ENCODE results near the gene MICAL2.
A peak's percentile ranks its signal among the peaks of the same experiment; 100 is the strongest.

Gene MICAL2

GRCh38 chr11:12274056-12274455, 163.7 kb downstream of the MICAL2 start:
- DNase-seq = peak in 1 of 14 donors; percentile 95

- no peak for DNase-seq
Measured at GRCh38 chr11:12274558-12275197, 164.3 kb downstream of the MICAL2 start.

- DNase-seq = no peak
Measured at GRCh38 chr11:12275818-12276217, 165.4 kb downstream of the MICAL2 start.

GRCh38 chr11:12276356-12276755, 166.0 kb downstream of the MICAL2 start:
- DNase-seq = no peak

- no peak for DNase-seq
Measured at GRCh38 chr11:12276831-12277475, 166.6 kb downstream of the MICAL2 start.

- DNase-seq = no peak
Measured at GRCh38 chr11:12278766-12279671, 168.6 kb downstream of the MICAL2 start.

GRCh38 chr11:12279672-12280108, 169.3 kb downstream of the MICAL2 start:
- no peak for DNase-seq

- no peak for DNase-seq
Measured at GRCh38 chr11:12280199-12280837, 169.9 kb downstream of the MICAL2 start.

- DNase-seq = no peak
Measured at GRCh38 chr11:12280838-12281565, 170.6 kb downstream of the MICAL2 start.

GRCh38 chr11:12281571-12282478, 171.4 kb downstream of the MICAL2 start:
- DNase-seq = peak; percentile 23 to 83 (median 54)

- no peak for DNase-seq
Measured at GRCh38 chr11:12282676-12283075, 172.3 kb downstream of the MICAL2 start.

GRCh38 chr11:12284316-12285050, 174.1 kb downstream of the MICAL2 start:
- no peak for DNase-seq

GRCh38 chr11:12285106-12285505, 174.7 kb downstream of the MICAL2 start:
- no peak for DNase-seq

- no peak for DNase-seq
Measured at GRCh38 chr11:12285811-12286222, 175.4 kb downstream of the MICAL2 start.

GRCh38 chr11:12286606-12287005, 176.2 kb downstream of the MICAL2 start:
- no peak for DNase-seq

GRCh38 chr11:12287009-12287373, 176.6 kb downstream of the MICAL2 start:
- no peak for DNase-seq

- peak in 1 of 14 donors; percentile 21 for DNase-seq
Measured at GRCh38 chr11:12287374-12288211, 177.2 kb downstream of the MICAL2 start.

GRCh38 chr11:12288212-12288930, 178.0 kb downstream of the MICAL2 start:
- peak in 11 of 14 donors; percentile 15 to 79 (median 48) for DNase-seq

Measured in C1 segment of cervical spinal cord (tissue), 14 donors.